K562 (cell line): ENCODE measurements around the gene LRRC8C. TPM values are rescaled to one million over a fixed set of nuclear protein-coding genes. Genes with fewer than 3 reads are reported as not detected.

Source experiments
- ATAC-seq: fragments of 200-7000 bp; cut with Tn5 transposase; 3 replicates; pipeline ENCODE4 v1.9.1; 2020; ENCODE audit warnings: moderate library complexity
- BruUV-seq: library from RNA; stranded (reverse); fragments of 400-500 nt; replicated peaks from 2 replicates; lab custom pipeline; 2021; lab: Mats Ljungman, UMichigan
- CTCF ChIA-PET: fragments of 300-600 bp; formaldehyde crosslinking; extraction: SDS; loops from one replicate; lab custom pipeline; 2021; ENCODE audit warnings: low intra/inter-chr PET ratio; lab: Yijun Ruan, JAX
- POLR2A ChIA-PET: fragments of 300-600, 350-650 bp; sonication (Branson Sonifier 250); formaldehyde crosslinking; extraction: SDS; loops from one replicate; lab custom pipeline; 2021; ENCODE audit warnings: antibody characterized with exemption, inconsistent platforms; lab: Yijun Ruan, JAX
- DNase-seq, 4 experiments: peaks; one replicate each; pipeline versions ENCODE4 v3.0.0 to v3.0.0-alpha.2; 2011 to 2018; ENCODE audit warnings: low spot score in 3 of 4, mixed read lengths in 3 of 4; ENCODE audit errors: extremely low read depth in 1 of 4
- FAIRE-seq: peaks from 2 replicates; lab custom pipeline; 2011; peaks lifted over from hg19 to GRCh38; lab: Jason Lieb, UNC
- H2AFZ ChIP-seq: 2 replicates; pipeline ENCODE4 v1.6.0; 2011; ENCODE audit warnings: low read depth, low read length, control low read depth, inconsistent platforms
- H3K27ac ChIP-seq: fragments of 200-600 bp; 3 replicates; pipeline ENCODE4 v1.8.0; 2011; ENCODE audit warnings: low read depth, mild to moderate bottlenecking, control low read depth, inconsistent platforms, low read length, moderate library complexity, mixed read lengths; ENCODE audit errors: extremely low read depth
- H3K27me3 ChIP-seq, 2 experiments: fragments of 300-600 bp in 1 of 2; 2 replicates in 1 of 2; 3 replicates in 1 of 2; pipeline versions ENCODE4 v1.6.0 to v1.8.0; 2011; ENCODE audit warnings: inconsistent platforms in 2 of 2, low read length in 2 of 2, mild to moderate bottlenecking in 1 of 2, mixed read lengths in 1 of 2, moderate library complexity in 1 of 2; ENCODE audit not compliant: control insufficient read depth in 2 of 2, insufficient read depth in 2 of 2
- H3K36me3 ChIP-seq: fragments of 300-600 bp; 3 replicates; pipeline ENCODE4 v1.8.0; 2011; ENCODE audit warnings: mild to moderate bottlenecking, low read length, inconsistent platforms; ENCODE audit not compliant: control insufficient read depth, insufficient read depth
- H3K4me1 ChIP-seq, 2 experiments: fragments of 200-600 bp in 1 of 2; replicated peaks in 1 of 2; 2 replicates in 1 of 2; 3 replicates in 1 of 2; pipeline versions ENCODE4 v1.5.1 to v1.8.0; 2011; ENCODE audit warnings: inconsistent platforms in 2 of 2, low read length in 2 of 2, mild to moderate bottlenecking in 1 of 2, mixed read lengths in 1 of 2, moderate library complexity in 1 of 2; ENCODE audit not compliant: control insufficient read depth in 2 of 2, insufficient read depth in 2 of 2
- H3K4me2 ChIP-seq: 2 replicates; pipeline ENCODE4 v1.6.1; 2011; ENCODE audit warnings: low read length, control low read depth, inconsistent platforms, mixed read lengths; ENCODE audit not compliant: insufficient read depth
- H3K4me3 ChIP-seq: fragments of 200-600 bp; sonication (generic), shearing (Covaris generic); 2 replicates; pipeline ENCODE4 v1.5.1; 2016; ENCODE audit warnings: control low read depth, inconsistent platforms
- H3K79me2 ChIP-seq: fragments of 200-600 bp; 3 replicates; pipeline ENCODE4 v1.8.0; 2011; ENCODE audit warnings: low read length, inconsistent platforms; ENCODE audit not compliant: control insufficient read depth, insufficient read depth
- H3K9ac ChIP-seq, 2 experiments: 2 replicates each; pipeline versions ENCODE4 v1.6.0 to v1.6.1; 2011; ENCODE audit warnings: low read depth in 2 of 2, low read length in 2 of 2, control low read depth in 1 of 2, inconsistent platforms in 1 of 2, mild to moderate bottlenecking in 1 of 2, mixed read lengths in 1 of 2; ENCODE audit not compliant: insufficient read depth in 1 of 2
- H3K9me1 ChIP-seq: one replicate; pipeline ENCODE4 v1.6.0; 2011; ENCODE audit warnings: inconsistent platforms, mild to moderate bottlenecking, low read length, moderate library complexity; ENCODE audit not compliant: control insufficient read depth, insufficient read depth
- H3K9me3 ChIP-seq: replicated peaks from 2 replicates; pipeline ENCODE4 v1.5.1; 2011; ENCODE audit warnings: low read depth, low read length, inconsistent platforms; ENCODE audit not compliant: control insufficient read depth, insufficient read depth
- H4K20me1 ChIP-seq: replicated peaks from 2 replicates; pipeline ENCODE4 v1.6.1; 2011; ENCODE audit warnings: low read length, inconsistent platforms, mixed read lengths; ENCODE audit not compliant: control insufficient read depth, insufficient read depth
- BRF1 ChIP-seq: IDR thresholded peaks from 3 replicates; pipeline ENCODE4 v1.6.1; 2011; ENCODE audit warnings: borderline replicate concordance, mild to moderate bottlenecking; ENCODE audit not compliant: insufficient read length; ENCODE audit errors: extremely low read depth
- CBX1 ChIP-seq: sonication (generic); IDR thresholded peaks from 2 replicates; pipeline ENCODE4 v1.6.1; 2016; ENCODE audit warnings: antibody characterized with exemption, low read depth, mild to moderate bottlenecking
- CREM ChIP-seq: IDR thresholded peaks from 2 replicates; pipeline ENCODE4 v1.6.1; 2014; ENCODE audit warnings: antibody characterized with exemption, low read depth
- CSDE1 ChIP-seq, 2 experiments: fragments of 450-650 bp; IDR thresholded peaks; 2 replicates each; pipeline ENCODE4 v1.6.1; 2016; ENCODE audit warnings: mild to moderate bottlenecking in 1 of 2
- ELF4 ChIP-seq: fragments of 450-650 bp; formaldehyde crosslinking; IDR thresholded peaks from 2 replicates; pipeline ENCODE4 v1.4.0; 2022; ENCODE audit warnings: missing genetic modification characterization
- FOSL1 ChIP-seq: fragments of 200-800 bp; sonication (Bioruptor generic); conservative IDR thresholded peaks from 2 replicates; pipeline ENCODE4 v1.6.1; 2016; ENCODE audit warnings: missing genetic modification characterization, missing compliant biosample characterization
- GTF2E2 ChIP-seq: fragments of 200-800 bp; sonication (Bioruptor generic); IDR thresholded peaks from 2 replicates; pipeline ENCODE4 v1.6.1; 2016; ENCODE audit warnings: missing genetic modification characterization, missing compliant biosample characterization
- RBM39 ChIP-seq: fragments of 200-400 bp; formaldehyde crosslinking; optimal IDR thresholded peaks from 2 replicates; pipeline ENCODE3; 2018; ENCODE audit warnings: low read depth, low read length
- SP1 ChIP-seq: sonication (generic); formaldehyde crosslinking; IDR thresholded peaks from 2 replicates; pipeline ENCODE4 v1.8.1; 2022; ENCODE audit warnings: mild to moderate bottlenecking, missing genetic modification reagents
- SRSF3 ChIP-seq: fragments of 200-400 bp; formaldehyde crosslinking; IDR thresholded peaks from 2 replicates; pipeline ENCODE4 v1.6.1; 2016; ENCODE audit warnings: mild to moderate bottlenecking, low read length, moderate library complexity; ENCODE audit not compliant: insufficient read depth
- SUPT5H ChIP-seq: fragments of 450-650 bp; IDR thresholded peaks from 2 replicates; pipeline ENCODE4 v1.6.1; 2016
- TAL1 ChIP-seq: fragments of 450-650 bp; IDR thresholded peaks from 2 replicates; pipeline ENCODE4 v1.6.1; 2016; ENCODE audit warnings: mild to moderate bottlenecking
- TRIM24 ChIP-seq, 2 experiments: fragments of 450-650 bp; IDR thresholded peaks; 2 replicates each; pipeline ENCODE4 v1.6.1; 2016
- VEZF1 ChIP-seq: fragments of 200-800 bp; sonication (Bioruptor generic); IDR thresholded peaks from 2 replicates; pipeline ENCODE4 v1.6.1; 2017; ENCODE audit warnings: missing genetic modification characterization, missing compliant biosample characterization
- ZBTB5 ChIP-seq: fragments of 450-650 bp; IDR thresholded peaks from 2 replicates; pipeline ENCODE4 v1.6.1; 2017; ENCODE audit warnings: antibody characterized with exemption
- ZNF398 ChIP-seq: fragments of 250-450 bp; sonication (Bioruptor Pico); IDR thresholded peaks from 2 replicates; pipeline ENCODE4 v1.8.0; 2021; ENCODE audit warnings: moderate library complexity, mild to moderate bottlenecking, inconsistent platforms
- ZNF507 ChIP-seq: conservative IDR thresholded peaks from 2 replicates; pipeline ENCODE4 v1.6.1; 2017; ENCODE audit warnings: missing genetic modification characterization, missing compliant biosample characterization
- ZNF696 ChIP-seq: fragments of 250-450 bp; sonication (Bioruptor Pico); conservative IDR thresholded peaks from 2 replicates; pipeline ENCODE4 v1.4.0; 2020; ENCODE audit warnings: mild to moderate bottlenecking, moderate library complexity
- WGBS: fragments of 100-300 bp; shearing (Covaris generic); methylation state at CpG from one replicate; pipeline ENCODE4 v1.1.6; 2016; ENCODE audit warnings: low coverage, mixed read lengths; ENCODE audit not compliant: insufficient coverage; ENCODE audit errors: missing lambda C conversion rate; 5-methylcytosine and 5-hydroxymethylcytosine counted together
- in situ Hi-C: fragments of 300-500 bp; cut with MboI; formaldehyde crosslinking; loops from 4 replicates; pipeline ENCODE4 v1.15.0; 2018; ENCODE audit warnings: inconsistent platforms, mixed read lengths
- intact Hi-C: fragments of 100-400 bp; cut with micrococcal nuclease; formaldehyde crosslinking; loops from 2 replicates; pipeline ENCODE4 v1.14.2; 2022
- polyA plus RNA-seq, 8 experiments: library from polyadenylated mRNA; depleted of rRNA in 4 of 8; stranded (reverse) in 5 of 8; unstranded in 3 of 8; fragments of >200 nt; fragmentation: Nextera tagmentation in 2 of 8; fragmentation: Illumina TruSeq in 1 of 8; extraction: Ambion mirVana in 2 of 8; extraction: Trizol in 1 of 8; gene quantifications; 2 replicates each; pipeline versions ENCODE4 v1.2.1 to v1.2.3, GENCODE V29; 2011 to 2014; ENCODE audit warnings: inconsistent platforms in 1 of 8, missing spikeins in 1 of 8
- total RNA-seq, 7 experiments: library from RNA; depleted of rRNA in 6 of 7; stranded (reverse); fragments of >200 nt in 6 of 7; fragmentation: Illumina TruSeq in 2 of 7; extraction: Trizol in 2 of 7; gene quantifications; 2 replicates each; pipeline versions ENCODE4 v1.2.1 to v1.2.3, GENCODE V29; 2011 to 2021; ENCODE audit warnings: low replicate concordance in 1 of 7

Gene LRRC8C
- total and polyA plus RNA-seq, 9 of the 15 experiments (the other 6 are each of a cell fraction or from before 2014, with no cell fraction given): 1.00 to 12.5 (median 4.5) TPM

- Histone ChIP-seq H3K9me3 (no peaks in the 10 kb centered on the region), H4K20me1 (no peaks in the 10 kb centered on the region), H3K9ac (no peak overlapping the region), H2AFZ (no peak overlapping the region), H3K4me1 (peaks cover 13 to 20% of the 10 kb centered on the region in 2 experiments), H3K79me2 (peaks cover 52% of the 10 kb centered on the region), H3K4me2 (no peak overlapping the region), H3K27ac (no peak overlapping the region), H3K27me3 (no peaks in the 10 kb centered on the region), H3K36me3 (no peaks in the 10 kb centered on the region), H3K9me1 (no peaks in the 10 kb centered on the region), H3K4me3 (no peak overlapping the region)
- 58% methylated on average over 6 of the region's 6 CpGs for WGBS
- DNase-seq (no peak), ATAC-seq (no peak), FAIRE-seq (no peak)
- intact Hi-C loops (loop anchor here (2.0 kb wide), 1 partner anchor 15 kb away; no protein-coding TSS in a partner anchor), in situ Hi-C loops (no loop called here)
- ChIA-PET POLR2A (interaction anchor here (0.6 to 1.8 kb wide), 6 partner anchors 11 to 127 kb away, joined by 3 to 8 read pairs (median 3); no protein-coding TSS in a partner anchor), CTCF (interaction anchor here (0.7 kb wide), 1 partner anchor 154 kb away, joined by 3 read pairs; no protein-coding TSS in a partner anchor)
- BruUV-seq: no TSS peak
- TF ChIP-seq GTF2E2: no peak
- TF ChIP-seq ELF4 (CRISPR knock-in tag): no peak
- no peak for TF ChIP-seq ZBTB5
- TF ChIP-seq TAL1: no peak
- TF ChIP-seq TRIM24 (IDR thresholded peaks at IDR 0.05): 0 out of 4 replicates have a peak, but pooled peaks of 1 of the 2 experiments have one; percentile 12
- no peak for TF ChIP-seq VEZF1
- TF ChIP-seq ZNF507: no peak
- no peak for TF ChIP-seq SRSF3
- no peak for TF ChIP-seq CSDE1 (IDR thresholded peaks at IDR 0.05)
- peak; percentile 62 for TF ChIP-seq FOSL1 (tag)
- no peak for TF ChIP-seq ZNF398
- TF ChIP-seq SP1: no peak
- no peak for TF ChIP-seq SUPT5H
- no peak for TF ChIP-seq RBM39
- TF ChIP-seq ZNF696 (CRISPR knock-in tag): no peak
- TF ChIP-seq CREM: no peak
- TF ChIP-seq CBX1: no peak
- no peak for TF ChIP-seq BRF1
These were observed 3.2 kb downstream of the LRRC8C start for GRCh38 chr1:89635825-89636815.
